ENCODE measurements around the gene DACT1.
A peak's percentile ranks its signal among the peaks of the same experiment; 100 is the strongest.

Gene DACT1

GRCh38 chr14:58599707-58600106 lies 38.1 kb upstream of the DACT1 start:
- no peak for DNase-seq (ENCODE audit: low spot score)
- CTCF ChIA-PET, result no interaction called here

GRCh38 chr14:58605465-58605864 lies 32.3 kb upstream of the DACT1 start:
- ChIA-PET CTCF (no interaction called here), POLR2A (ENCODE audit: low non-redundant PET) (no interaction called here)
- H3K27ac ChIP-seq, result no peak overlapping the region
- no peak for TF ChIP-seq CTCF (conservative IDR thresholded peaks at IDR 0.05; ENCODE audit: low read depth)
- no peak for DNase-seq (ENCODE audit: low spot score)

More at GRCh38 chr14:58599707-58600106, 38.1 kb upstream of the DACT1 start:
- POLR2A ChIA-PET (ENCODE audit: low non-redundant PET), result no interaction called here
- no peak for TF ChIP-seq CTCF (conservative IDR thresholded peaks at IDR 0.05; ENCODE audit: low read depth)
- H3K27ac ChIP-seq, result no peak overlapping the region

- TF ChIP-seq CTCF (conservative IDR thresholded peaks at IDR 0.05; ENCODE audit: low read depth), result no peak
- ChIA-PET POLR2A (ENCODE audit: low non-redundant PET) (no interaction called here), CTCF (interaction anchor here (0.6 to 0.7 kb wide), 2 partner anchors 132 to 276 kb away, joined by 3 read pairs; no protein-coding TSS in a partner anchor)
- DNase-seq (ENCODE audit: low spot score), result no peak
- H3K27ac ChIP-seq, result no peak overlapping the region
These were observed 30.4 kb upstream of the DACT1 start for GRCh38 chr14:58607131-58607951.

GRCh38 chr14:58607952-58608317 lies 29.8 kb upstream of the DACT1 start:
- no peak for TF ChIP-seq CTCF (conservative IDR thresholded peaks at IDR 0.05; ENCODE audit: low read depth)
- CTCF ChIA-PET, result interaction anchor here (0.6 to 2.0 kb wide), 2 partner anchors 107 to 132 kb away, joined by 3 to 4 read pairs; no protein-coding TSS in a partner anchor

GRCh38 chr14:58617619-58618018 lies 20.1 kb upstream of the DACT1 start:
- POLR2A ChIA-PET (ENCODE audit: low non-redundant PET), result no interaction called here
- no peak for TF ChIP-seq CTCF (conservative IDR thresholded peaks at IDR 0.05; ENCODE audit: low read depth)
- CTCF ChIA-PET, result no interaction called here
- DNase-seq (ENCODE audit: low spot score), result no peak
- no peak overlapping the region for H3K27ac ChIP-seq

More at GRCh38 chr14:58607952-58608317, 29.8 kb upstream of the DACT1 start:
- POLR2A ChIA-PET (ENCODE audit: low non-redundant PET), result no interaction called here
- no peak overlapping the region for H3K27ac ChIP-seq
- DNase-seq (ENCODE audit: low spot score), result peak; percentile 12

GRCh38 chr14:58620011-58620410 lies 17.8 kb upstream of the DACT1 start:
- no peak overlapping the region for H3K27ac ChIP-seq
- DNase-seq (ENCODE audit: low spot score), result no peak
- CTCF ChIA-PET, result no interaction called here
- no peak for TF ChIP-seq CTCF (conservative IDR thresholded peaks at IDR 0.05; ENCODE audit: low read depth)
- POLR2A ChIA-PET (ENCODE audit: low non-redundant PET), result no interaction called here

Measured in RWPE1 (cell line).